Fibroblast of lung (primary cell): Measurements from ENCODE around the gene CX3CL1.

Source experiments
- EZH2 ChIP-seq: IDR thresholded peaks from 2 replicates; pipeline ENCODE4 v1.5.1; 2012; ENCODE audit warnings: low read length, control low read depth, mild to moderate bottlenecking; ENCODE audit errors: missing control alignments
- TF ChIP-seq, protein P1 (sequence below), 2 donors: IDR thresholded peaks in 1 of 2; conservative IDR thresholded peaks in 1 of 2; 1 replicate in 1 of 2; 2 replicates in 1 of 2; pipeline ENCODE4 v1.5.1; 2011 to 2012; ENCODE audit warnings: low read length in 2 of 2, control low read depth in 1 of 2, inconsistent platforms in 1 of 2, low read depth in 1 of 2, mild to moderate bottlenecking in 1 of 2

GRCh38 chr16:57372372-57373116 lies at the start of gene CX3CL1:
- TF ChIP-seq, protein P1, sequence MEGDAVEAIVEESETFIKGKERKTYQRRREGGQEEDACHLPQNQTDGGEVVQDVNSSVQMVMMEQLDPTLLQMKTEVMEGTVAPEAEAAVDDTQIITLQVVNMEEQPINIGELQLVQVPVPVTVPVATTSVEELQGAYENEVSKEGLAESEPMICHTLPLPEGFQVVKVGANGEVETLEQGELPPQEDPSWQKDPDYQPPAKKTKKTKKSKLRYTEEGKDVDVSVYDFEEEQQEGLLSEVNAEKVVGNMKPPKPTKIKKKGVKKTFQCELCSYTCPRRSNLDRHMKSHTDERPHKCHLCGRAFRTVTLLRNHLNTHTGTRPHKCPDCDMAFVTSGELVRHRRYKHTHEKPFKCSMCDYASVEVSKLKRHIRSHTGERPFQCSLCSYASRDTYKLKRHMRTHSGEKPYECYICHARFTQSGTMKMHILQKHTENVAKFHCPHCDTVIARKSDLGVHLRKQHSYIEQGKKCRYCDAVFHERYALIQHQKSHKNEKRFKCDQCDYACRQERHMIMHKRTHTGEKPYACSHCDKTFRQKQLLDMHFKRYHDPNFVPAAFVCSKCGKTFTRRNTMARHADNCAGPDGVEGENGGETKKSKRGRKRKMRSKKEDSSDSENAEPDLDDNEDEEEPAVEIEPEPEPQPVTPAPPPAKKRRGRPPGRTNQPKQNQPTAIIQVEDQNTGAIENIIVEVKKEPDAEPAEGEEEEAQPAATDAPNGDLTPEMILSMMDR (conservative IDR thresholded peaks at IDR 0.05 in 1 of 2, IDR thresholded peaks at IDR 0.05 in 1 of 2; ENCODE audit: low read depth in 1 of 2, low read length in 2 of 2): no peak
- TF ChIP-seq EZH2: no peak
